NCI-H1436 (cell line): ENCODE data around the gene TIAM2.
"Not testable (repeated sequence)": the region's sequence is repeated elsewhere in the genome, so short reads cannot be mapped to it uniquely, and the experiment has no call there.

ENCODE experiments used
- DNase-seq: peaks from one replicate; lab custom pipeline; 2025; lab: John Stamatoyannopoulos, UW

The TIAM2 gene

DNA sequence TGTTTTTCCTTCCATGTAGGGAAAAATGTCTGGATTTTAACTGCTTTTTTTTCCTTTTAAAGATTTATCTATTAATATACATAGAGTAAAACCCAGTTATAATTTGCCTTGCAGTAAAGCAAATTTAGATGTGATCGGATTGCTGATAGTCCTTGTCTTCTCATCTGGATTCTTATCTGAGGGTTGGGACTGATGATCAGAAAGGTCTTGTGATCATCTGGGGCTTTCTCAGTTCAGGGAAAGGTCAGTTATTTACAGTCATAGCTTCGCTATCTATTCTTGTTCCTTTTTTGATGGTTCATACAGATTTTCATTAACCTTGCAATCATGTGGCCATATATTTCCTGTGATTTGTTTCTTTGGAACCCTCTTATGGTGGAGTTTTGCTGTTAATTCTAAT lies 204.9 kb downstream of the TIAM2 start:
- no peak for DNase-seq

DNA sequence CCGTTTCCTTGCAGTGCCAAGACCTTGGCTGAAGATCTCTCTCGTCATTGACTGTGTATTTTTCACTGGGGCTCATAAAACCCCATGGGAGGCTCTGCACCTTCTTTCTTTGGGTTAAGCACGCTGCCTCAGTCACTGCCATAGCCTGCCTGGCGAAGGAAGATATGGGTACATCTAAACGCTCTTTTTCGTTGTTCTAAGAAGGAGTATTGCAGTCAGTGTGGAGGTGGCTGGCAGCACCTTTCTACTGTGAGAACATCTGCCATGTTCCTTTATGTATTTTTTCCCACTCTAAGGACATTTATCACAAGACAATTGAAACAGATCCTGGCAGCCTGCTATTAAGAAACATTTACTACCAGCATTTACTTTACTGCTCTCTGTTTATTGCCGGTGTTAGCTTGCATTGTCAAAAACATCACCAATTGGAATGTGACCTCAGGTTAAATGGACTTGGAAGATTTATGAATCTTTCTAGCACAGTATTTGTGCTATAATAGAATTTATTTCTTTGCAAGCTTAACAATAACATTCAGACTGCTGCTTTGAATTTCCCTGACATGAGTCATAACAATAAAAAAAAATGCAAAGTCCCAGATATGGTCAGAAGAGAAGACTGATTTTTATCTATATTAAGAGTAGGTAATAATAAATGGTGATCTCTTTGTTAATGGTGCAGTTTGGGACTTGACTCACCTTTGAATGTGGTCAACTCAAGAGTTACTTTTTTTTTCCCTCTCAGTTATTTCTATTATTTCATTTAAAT lies 206.5 kb downstream of the TIAM2 start:
- peak; percentile 16 for DNase-seq

DNA sequence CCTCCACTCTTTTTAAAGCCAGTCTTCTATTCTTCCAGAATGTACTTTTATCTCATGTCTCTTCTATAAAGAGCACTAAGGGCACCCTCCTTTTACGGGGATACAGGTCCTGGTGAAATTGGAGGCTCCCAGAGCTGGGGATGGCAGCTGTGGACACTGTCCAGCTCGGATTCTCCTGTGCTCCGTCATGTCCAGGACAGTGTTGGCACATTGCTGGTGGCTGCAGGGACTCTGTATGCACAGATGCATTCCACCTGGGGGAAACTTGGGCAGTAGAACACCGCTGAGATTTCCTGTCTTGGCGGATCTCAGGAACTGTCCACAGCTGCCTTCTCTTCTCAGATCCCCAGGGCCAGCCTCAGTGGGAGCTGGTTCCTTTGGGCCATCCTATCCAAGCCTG lies 212.1 kb downstream of the TIAM2 start:
- DNase-seq, result no peak

DNA sequence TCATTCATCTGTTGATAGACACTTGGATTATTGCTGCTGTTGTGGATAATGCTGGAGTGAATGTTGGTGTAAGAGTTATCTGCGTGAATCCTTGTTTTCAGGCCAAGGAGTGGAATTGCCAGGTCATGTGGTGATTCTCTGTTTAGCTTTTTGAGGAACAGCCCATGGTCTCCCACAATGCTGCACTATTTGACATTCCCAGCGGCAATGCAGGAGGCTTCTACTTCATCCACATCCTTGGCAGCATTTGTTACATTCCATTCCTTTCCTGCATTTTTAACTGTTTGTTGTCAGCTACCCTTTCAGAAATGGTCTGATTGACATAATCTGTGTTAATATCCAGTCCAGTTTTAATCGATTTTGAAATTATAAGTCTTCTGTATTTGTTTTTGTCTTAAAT lies 217.0 kb downstream of the TIAM2 start:
- no peak for DNase-seq

DNA sequence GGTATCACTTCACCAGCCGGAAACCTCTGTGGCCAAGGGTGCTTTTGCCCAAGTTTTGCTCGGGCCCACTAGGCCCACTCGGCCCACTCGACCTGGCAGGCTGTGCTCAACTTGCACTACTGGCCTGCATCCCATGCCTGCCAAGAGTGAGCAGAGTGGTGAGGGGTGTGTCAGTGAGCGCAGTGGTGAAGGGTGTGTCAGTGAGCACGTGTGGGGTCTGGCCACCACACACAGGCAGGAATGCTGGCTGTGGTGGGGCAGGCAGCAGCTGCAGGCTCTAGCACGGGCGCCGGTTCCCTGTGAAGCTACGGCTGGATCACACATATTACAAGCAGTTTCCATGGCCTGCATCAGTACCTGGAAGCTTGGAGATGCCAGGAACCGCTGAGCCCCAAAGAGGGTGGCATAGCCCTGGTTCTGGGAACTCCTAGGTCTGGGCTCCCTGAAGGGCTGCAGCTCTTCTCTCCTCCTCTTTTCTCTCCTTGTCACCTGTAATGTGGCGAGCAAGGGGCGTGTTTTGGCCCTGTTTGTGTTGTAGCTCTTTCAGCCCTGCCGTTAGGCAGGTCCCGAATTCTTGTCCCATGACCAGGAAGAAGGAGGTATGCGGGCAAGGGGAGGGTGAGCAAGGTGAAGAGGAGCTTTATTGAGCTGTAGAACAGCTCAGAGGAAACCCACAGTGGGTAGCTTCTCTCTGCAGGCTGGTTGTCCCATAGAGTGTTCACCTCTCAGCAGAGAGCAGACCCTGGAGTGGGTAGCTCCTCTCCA lies 217.7 kb downstream of the TIAM2 start:
- DNase-seq, result no peak

DNA sequence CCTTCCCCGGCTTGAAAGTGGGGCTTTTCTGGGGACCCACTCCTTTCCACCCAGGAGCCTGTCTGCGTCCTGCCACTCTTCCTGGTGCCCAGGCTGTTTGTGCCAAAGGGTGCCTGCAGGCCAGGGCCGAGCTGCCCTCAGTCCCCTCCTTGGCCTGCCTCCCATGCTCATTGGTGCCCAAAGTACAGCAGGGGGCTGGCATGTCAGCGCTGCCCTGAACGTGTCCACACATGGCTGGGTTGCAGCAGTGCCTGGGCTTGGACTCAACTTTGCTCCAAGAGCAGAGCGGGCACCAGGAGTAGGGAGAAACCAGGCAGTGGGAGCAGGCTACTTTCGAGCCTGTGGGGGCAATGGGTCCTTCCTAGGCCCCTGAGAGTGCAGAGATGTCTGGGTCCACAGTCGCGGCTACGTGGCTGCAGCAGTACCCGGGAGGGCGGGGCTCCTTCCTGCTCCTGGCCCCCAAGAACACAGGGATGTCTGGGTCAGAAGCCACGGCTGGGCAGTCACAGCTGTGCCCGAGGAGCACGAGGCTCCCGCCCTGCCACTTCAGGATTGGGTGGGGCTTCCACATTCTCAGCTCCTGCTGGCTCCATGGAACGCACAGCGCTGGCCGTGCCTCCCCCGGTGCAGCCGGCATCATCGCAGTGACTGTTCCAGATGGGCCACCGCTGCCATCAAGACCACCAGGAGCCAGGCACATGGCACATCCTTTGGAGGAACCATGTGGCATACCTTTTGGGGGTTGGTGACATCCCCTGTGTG lies 218.7 kb downstream of the TIAM2 start:
- DNase-seq, result no peak

DNA sequence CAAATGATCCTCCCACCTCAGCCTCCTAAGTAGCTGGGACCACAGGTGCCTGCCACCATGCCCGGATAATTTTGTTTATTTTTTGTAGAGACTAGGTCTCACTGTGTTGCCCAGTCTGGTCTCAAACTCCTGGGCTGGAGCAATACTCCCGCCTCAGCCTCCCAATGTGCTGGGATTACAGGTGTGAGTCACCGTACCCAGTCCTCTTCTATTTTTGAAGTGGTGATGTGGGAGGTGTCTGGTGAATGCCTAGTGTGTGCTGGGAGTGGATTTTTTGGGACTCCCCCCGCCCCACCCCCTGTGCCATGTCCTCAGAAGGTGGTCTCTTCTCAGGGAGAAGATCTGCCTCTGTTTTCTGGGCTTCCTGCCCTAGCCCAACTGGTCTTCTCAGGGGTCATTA lies 220.8 kb downstream of the TIAM2 start:
- no peak for DNase-seq

DNA sequence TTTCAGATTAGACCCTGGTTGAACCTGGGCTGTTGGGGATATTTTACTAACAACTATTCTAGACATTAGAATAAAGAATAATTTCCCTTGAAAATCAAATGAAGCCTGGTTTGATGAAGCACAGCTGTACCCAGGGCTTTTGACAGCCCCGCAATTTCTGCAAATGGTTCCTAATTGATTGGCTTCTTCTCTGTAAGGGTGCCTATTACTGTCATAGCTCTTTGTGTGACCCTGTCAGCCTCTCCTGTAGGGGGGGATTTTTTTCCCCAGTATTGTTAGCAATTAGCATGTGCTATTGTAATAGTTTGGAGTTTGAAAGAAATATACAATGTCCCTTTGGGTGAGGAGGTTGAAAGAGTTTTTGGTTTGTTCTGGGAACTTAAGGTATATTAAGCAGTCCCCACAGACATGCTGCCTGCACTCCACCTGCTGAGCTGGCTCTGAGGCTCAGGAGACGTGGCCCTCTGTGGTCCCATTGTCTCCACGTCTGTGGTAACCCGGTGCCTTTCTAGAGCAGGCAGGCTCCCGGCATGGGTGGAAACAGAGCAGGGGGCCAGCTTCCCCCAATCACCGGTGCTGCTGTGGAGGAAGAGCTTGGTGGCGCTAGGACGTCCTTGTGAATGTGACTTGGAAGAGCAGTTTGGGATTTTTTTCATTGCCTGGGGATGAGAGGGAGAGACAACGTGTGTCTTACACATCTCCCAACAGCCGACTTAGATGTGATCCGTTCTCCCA lies 221.4 kb downstream of the TIAM2 start:
- peak; percentile 53 for DNase-seq

DNA sequence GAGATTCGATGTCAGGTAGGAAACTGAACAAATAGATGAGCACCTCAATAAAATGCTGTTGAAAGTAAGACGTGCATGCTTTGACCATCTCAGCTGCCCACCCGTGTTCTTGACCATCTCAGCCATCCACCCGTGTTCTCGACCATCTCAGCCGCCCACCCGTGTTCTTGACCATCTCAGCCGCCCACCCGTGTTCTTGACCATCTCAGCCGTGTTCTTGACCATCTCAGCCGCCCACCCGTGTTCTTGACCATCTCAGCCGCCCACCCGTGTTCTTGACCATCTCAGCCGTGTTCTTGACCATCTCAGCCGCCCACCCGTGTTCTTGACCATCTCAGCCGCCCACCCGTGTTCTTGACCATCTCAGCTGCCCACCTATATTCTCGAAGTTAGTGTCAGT lies 223.6 kb downstream of the TIAM2 start:
- DNase-seq, result not testable (repeated sequence)

DNA sequence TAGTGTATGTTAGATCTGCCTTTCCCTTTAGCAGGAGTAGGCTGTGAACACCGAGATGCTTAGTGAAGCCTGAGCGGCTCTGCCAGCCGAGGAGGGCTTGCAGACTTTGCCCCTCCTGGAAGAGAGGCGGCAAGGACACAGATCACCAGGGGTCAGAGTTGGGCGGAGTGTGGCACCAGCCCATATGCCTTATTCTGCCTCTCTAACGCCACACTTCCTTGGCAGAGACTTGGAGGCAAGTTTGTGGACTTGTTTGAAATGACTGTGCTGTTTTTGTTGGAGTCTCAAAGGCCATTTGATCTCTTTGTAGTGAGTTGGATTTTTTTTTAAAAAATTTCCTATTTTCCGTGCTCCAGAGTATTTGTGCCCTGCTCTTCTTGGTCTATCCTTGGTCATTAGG lies 224.2 kb downstream of the TIAM2 start:
- no peak for DNase-seq

DNA sequence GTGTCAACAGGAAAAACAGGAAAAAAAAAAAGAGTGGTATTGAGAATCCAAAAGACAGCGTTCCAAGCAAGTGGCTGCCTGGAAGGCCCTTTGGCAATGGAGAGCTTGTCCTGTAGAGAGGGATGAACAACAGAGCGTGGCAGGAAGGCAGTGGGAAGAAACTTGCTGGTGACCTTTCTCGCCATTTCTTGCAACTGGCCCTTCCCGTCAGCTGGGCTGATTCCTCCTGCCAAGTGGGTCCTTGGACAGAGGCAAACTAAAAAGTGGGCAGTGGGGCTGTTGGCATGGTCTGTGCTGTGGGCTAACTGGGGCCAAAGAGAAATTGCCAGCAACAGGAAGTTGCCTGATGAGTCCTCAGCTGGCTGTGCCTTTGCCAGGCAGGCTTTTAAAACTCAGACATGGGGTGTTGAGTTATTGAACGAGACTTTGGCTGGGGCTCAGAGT lies 224.8 kb downstream of the TIAM2 start:
- no peak for DNase-seq

DNA sequence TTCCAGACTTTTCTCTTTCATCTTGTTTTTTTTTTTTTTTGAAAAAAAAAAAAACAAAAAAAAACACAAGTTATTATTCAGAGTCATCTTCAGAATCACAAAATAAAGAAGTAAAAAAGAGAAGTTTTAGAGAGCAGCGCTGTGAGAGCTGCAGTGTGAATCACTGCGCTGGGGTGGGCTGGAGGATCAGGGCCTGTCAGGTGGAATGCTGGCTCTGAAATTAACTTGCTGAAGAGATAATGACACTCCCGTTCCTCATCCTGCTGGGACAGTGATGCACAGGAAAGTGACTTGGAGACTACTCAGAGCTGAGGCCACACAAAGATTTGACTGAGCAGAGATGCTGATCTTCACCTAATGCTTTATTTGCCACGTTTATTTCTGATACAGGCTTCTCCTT lies 226.0 kb downstream of the TIAM2 start:
- no peak for DNase-seq

DNA sequence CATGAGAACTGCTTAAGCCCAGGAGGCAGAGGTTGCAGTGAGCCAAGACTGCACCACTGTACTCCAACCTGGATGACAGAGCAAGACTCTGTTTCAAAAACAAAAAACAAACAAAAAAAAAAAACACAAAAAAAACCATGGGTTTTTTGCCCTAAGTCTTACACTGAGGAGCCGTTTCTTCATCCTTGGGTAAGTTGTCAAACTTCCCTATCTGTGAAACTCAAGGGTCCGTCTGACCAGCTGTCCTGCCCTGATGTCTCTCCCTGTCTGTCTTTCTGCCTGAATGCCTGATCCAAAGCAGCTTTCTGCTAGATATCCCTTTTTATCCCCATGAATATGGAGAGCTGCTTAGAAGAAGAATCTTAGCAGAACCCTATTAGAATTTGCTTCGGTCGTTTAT lies 227.4 kb downstream of the TIAM2 start:
- no peak for DNase-seq

DNA sequence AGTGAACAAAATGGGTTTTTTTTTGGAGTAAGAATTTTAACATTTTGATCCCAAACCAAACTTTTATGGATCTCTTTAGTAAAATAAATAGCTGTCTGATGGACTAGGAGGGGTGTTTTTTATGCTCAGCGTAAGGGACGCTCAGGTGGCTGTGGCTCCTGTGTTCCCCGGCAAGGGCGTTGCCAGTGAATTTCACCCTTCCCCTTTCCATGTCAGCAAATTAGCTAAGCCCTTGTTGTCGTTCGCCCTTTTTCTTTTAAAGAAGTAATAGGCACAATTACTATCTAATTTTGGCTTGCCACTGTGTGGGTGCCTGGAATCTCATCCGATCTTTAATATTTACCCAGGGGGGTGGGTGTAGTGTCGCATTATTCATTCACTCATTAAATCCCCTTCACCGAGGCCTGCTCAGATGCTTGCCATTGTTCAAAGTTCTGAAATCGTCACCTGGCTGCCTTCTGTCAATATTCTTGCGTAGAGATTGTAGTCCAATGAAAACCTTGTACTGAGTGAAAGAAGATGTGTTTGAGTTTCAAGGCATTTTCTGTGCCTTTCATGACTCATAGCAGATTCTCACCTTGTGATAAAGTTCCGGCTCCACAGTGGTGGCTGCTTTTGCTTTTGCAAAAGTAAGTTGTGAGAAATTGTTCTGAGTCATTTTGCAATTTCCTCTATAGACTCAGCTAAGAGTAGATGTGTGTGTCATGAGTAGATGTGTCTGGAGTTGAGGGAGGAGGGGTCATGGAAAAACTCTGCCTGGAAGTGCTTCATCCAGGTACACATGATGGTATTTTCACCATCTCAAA lies 228.7 kb downstream of the TIAM2 start:
- DNase-seq, result no peak

DNA sequence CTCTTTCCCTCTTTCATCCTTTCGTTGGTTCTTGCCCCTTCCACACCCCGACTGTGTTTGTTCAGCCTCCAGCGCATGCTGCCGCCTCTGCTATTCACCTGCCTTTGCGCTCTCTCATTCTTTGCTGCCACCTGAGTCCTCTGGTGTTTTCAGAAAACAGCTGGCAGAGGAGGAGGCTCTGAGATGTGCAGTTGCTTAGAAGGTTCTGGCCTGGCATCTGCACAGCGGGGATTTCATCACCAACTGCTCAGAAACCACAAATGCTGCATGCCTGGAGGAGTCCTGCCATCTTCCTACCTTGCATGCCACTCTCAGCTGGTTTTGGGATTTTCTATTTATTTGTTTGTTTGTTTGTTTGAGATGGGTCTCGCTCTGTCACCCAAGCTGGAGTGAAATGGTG lies 229.5 kb downstream of the TIAM2 start:
- no peak for DNase-seq

DNA sequence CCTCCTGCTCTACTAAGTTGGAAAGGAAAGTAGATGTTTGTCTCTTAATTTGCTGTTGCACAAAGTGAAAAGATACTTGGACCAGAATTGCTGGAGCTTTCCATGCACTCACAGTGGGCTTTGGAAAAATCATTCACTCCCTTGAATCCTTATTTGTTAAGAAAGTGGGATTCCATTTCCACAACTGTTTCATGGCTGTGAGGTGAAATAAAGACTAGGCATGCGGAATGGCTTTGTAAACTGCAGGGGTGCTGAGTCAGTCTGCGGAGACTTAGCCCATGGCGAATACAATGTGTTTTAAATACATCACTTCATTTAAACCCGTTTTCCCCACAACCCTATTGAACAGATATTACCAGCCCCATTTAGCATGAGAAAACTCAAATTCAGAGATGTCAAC lies 231.9 kb downstream of the TIAM2 start:
- DNase-seq, result no peak

DNA sequence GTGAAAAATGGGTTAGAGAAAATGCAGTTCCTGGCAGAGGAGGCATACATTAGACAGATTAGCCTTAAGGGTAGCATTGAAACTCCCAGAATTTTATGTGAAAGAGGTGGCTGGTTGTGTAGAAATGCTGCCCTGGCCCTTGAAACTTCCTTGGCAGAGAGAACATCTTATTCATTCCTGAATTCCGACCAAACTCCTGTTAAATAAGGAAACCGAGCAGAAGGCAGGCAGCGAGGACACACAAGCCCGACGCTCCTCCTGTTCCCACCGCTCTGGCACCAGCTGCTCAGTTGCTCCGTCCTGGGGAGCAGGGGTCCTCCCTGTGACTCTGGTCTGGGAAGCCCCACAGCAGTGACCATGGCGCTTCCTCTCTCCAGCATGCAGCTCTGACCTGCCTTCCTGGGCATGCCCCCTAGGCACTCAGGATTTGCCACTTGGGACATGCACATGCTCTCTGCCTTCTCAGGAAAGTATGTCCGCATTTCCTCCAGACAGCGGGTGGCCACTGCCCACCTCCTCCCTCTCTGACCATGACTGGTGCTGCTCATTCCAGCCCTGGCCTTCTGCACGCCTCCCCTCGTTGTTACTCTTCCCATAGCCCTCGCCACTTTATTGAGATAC lies 233.5 kb downstream of the TIAM2 start:
- no peak for DNase-seq

DNA sequence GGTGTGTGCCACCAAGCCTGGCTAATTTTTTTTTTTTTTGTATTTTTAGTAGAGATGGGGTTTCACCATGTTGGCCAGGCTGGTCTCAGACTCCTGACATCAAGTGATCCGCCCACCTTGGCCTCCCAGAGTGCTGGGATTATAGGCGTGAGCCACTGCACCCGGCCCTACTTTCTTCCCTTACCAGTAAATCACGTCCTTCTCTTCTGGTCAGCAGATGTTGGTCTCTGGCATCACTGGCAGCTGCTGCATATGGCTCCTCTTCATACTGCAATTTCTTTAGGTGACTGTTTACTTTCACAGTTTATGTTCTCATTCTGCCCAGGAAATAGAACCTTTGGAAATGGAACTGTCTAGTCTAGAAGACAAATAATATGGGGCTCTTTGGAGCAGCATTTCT lies 235.9 kb downstream of the TIAM2 start:
- not testable (repeated sequence) for DNase-seq

DNA sequence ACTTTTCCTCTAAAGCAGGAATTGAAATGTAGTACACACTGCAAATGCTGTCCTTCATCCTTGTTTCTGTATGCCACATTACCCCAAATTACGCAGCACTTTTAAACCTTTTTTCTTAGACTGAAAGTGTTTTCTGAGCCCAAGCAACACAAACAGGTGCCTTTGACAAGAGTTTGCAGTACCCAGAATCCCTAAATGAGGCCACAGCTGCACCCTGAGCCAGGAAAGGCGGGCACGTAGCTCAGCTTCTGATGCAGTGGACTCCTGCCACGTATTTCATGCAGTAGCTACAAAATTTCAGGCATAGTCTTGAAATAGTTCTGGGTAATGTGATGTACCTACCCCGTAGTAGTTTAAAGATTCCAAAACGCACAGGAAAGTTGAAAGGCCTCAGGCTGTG lies 237.7 kb downstream of the TIAM2 start:
- no peak for DNase-seq

DNA sequence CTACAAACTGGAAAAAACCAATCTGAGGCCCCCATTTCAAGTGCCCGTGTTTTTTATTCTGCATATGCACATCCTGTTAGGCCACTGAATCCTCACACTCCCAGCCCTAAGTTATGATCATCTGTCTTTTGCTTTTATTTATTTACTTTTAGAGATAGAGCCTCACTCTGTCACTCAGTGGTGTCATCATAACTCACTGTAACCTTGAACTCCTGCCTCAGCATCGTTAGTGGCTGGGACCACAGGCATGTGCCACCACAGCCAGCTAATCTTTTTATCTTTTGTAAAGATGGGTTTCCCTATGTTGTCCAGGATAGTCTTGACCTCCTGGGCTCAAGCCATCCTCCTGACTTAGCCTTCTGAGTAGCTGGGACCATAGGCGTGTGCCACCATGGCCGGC lies 239.1 kb downstream of the TIAM2 start:
- no peak for DNase-seq

DNA sequence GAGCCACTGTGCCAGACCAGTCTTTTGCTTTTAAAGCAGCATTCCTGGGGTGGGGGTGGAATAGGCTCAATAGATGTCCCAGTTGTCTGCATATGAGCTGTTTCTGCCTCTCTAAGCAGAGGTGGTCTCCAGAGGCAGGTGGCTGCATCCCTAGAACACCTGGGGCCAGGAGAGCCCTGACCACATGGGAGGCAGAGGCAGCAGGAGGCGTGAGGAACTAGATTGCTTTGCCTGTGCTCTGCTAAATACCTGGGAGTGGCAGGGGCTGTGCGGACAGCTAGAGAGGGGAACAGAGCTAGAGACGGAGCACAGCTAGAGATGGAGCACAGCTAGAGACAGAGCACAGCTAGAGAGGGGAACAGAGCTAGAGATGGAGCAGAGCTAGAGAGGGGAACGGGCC lies 239.6 kb downstream of the TIAM2 start:
- DNase-seq, result no peak
